IMR-90 (cell line): Measurements from ENCODE around the gene SPTB.

Source experiments
- MAFK ChIP-seq: IDR thresholded peaks from 2 replicates; pipeline ENCODE4 v1.6.1; 2012; ENCODE audit warnings: low read depth, low read length, improper control_type of control experiment
- TF ChIP-seq, protein P1 (sequence below): conservative IDR thresholded peaks from 2 replicates; pipeline ENCODE4 v1.5.1; 2012; ENCODE audit warnings: mild to moderate bottlenecking, low read depth, low read length, improper control_type of control experiment

DNA sequence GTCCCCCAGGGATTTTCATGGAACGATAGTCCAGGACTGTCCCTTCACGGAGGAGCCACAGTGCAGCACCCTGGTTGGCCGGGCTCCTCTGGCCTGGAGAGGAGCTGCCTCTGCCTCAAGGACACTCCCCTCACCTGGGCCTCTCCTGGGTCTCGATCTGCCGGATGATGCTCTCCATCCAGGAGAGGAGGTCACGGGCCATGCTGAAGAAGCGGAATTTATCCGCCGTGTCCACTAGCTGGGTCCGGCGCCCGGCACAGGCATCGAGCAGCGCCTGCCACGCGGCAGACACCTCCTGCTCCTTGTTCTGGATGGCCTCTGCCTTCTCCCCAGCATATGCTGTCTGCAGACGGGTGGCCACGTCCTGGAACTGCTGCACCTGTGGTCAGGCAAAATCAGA lies 109.0 kb downstream of the SPTB start:
- TF ChIP-seq, protein P1, sequence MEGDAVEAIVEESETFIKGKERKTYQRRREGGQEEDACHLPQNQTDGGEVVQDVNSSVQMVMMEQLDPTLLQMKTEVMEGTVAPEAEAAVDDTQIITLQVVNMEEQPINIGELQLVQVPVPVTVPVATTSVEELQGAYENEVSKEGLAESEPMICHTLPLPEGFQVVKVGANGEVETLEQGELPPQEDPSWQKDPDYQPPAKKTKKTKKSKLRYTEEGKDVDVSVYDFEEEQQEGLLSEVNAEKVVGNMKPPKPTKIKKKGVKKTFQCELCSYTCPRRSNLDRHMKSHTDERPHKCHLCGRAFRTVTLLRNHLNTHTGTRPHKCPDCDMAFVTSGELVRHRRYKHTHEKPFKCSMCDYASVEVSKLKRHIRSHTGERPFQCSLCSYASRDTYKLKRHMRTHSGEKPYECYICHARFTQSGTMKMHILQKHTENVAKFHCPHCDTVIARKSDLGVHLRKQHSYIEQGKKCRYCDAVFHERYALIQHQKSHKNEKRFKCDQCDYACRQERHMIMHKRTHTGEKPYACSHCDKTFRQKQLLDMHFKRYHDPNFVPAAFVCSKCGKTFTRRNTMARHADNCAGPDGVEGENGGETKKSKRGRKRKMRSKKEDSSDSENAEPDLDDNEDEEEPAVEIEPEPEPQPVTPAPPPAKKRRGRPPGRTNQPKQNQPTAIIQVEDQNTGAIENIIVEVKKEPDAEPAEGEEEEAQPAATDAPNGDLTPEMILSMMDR, result no peak
- no peak for TF ChIP-seq MAFK
